ENCODE measurements around the gene PRSS48.
"Not testable (repeated sequence)": the region's sequence is repeated elsewhere in the genome, so short reads cannot be mapped to it uniquely, and the experiment has no call there.

PRSS48 gene

GRCh38 chr4:151248519-151248918, 28.4 kb upstream of the PRSS48 start:
- H3K9me3 ChIP-seq (replicated peaks; ENCODE audit: insufficient read depth, low read length) = no peaks in the 10 kb centered on the region
- H3K36me3 ChIP-seq (replicated peaks; ENCODE audit: insufficient read depth, low read length) = no peaks in the 10 kb centered on the region
- H3K27me3 ChIP-seq (replicated peaks; ENCODE audit: insufficient read depth, low read length) = no peaks in the 10 kb centered on the region
- DNase-seq = no peak
- no peak overlapping the region for H3K4me2 ChIP-seq (ENCODE audit: low read depth, low read length)
- no peak overlapping the region for H3K4me3 ChIP-seq (ENCODE audit: low read length)
- H3K79me2 ChIP-seq (ENCODE audit: low read length) = no peaks in the 10 kb centered on the region
- no peaks in the 10 kb centered on the region for H4K20me1 ChIP-seq (ENCODE audit: insufficient read depth, low read length)
- H3K27ac ChIP-seq (ENCODE audit: low read length) = no peak overlapping the region
- H3K9ac ChIP-seq (ENCODE audit: low read length) = no peak overlapping the region
- no peaks in the 10 kb centered on the region for H3K4me1 ChIP-seq (ENCODE audit: low read length)
- no peaks in the 10 kb centered on the region for H3K9me2 ChIP-seq (replicated peaks; ENCODE audit: insufficient read depth, low read length)
- H3F3A ChIP-seq (ENCODE audit: insufficient read depth, low read length) = no peaks in the 10 kb centered on the region
- TF ChIP-seq CTCF (IDR thresholded peaks at IDR 0.05; ENCODE audit: low read length) (no peak), EZH2phosphoT487 (IDR thresholded peaks at IDR 0.05; ENCODE audit: low read length) (no peak), EZH2 (optimal IDR thresholded peaks at IDR 0.05; ENCODE audit: low read depth, low read length) (no peak)
- H2AFZ ChIP-seq (ENCODE audit: low read length) = no peak overlapping the region

DNA sequence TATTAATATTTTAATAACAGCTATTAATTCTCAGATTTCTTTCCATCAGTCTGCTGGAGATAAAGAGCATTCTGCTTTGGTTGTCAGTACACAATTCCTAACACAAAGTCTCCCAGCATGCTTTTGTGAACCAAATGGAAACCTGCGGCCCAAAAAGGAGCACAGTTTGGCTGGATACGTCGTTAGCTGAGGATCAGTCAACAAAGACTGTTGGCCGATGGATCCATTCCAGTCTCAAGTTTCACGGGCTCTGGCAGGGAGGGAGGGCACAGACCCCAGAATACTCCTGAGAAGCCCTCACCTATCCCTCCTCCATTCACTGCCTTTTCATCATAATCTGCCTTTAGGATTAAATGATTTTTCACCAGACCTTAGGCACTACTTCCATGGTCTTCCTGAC, 26.3 kb upstream of the PRSS48 start:
- Histone ChIP-seq H3K27ac (ENCODE audit: low read length) (no peak overlapping the region), H3K36me3 (replicated peaks; ENCODE audit: insufficient read depth, low read length) (no peaks in the 10 kb centered on the region), H3K27me3 (replicated peaks; ENCODE audit: insufficient read depth, low read length) (no peaks in the 10 kb centered on the region), H3K9me2 (replicated peaks; ENCODE audit: insufficient read depth, low read length) (no peaks in the 10 kb centered on the region), H3K9me3 (replicated peaks; ENCODE audit: insufficient read depth, low read length) (no peaks in the 10 kb centered on the region), H3K9ac (ENCODE audit: low read length) (no peak overlapping the region), H2AFZ (ENCODE audit: low read length) (no peak overlapping the region), H3F3A (ENCODE audit: insufficient read depth, low read length) (no peaks in the 10 kb centered on the region), H4K20me1 (ENCODE audit: insufficient read depth, low read length) (no peaks in the 10 kb centered on the region), H3K4me3 (ENCODE audit: low read length) (no peak overlapping the region), H3K79me2 (ENCODE audit: low read length) (no peaks in the 10 kb centered on the region), H3K4me2 (ENCODE audit: low read depth, low read length) (no peak overlapping the region), H3K4me1 (ENCODE audit: low read length) (no peaks in the 10 kb centered on the region)
- TF ChIP-seq EZH2 (optimal IDR thresholded peaks at IDR 0.05; ENCODE audit: low read depth, low read length) (no peak), EZH2phosphoT487 (IDR thresholded peaks at IDR 0.05; ENCODE audit: low read length) (no peak), CTCF (IDR thresholded peaks at IDR 0.05; ENCODE audit: low read length) (no peak)
- DNase-seq = no peak

- Histone ChIP-seq H3F3A (ENCODE audit: insufficient read depth, low read length) (no peaks in the 10 kb centered on the region), H3K79me2 (ENCODE audit: low read length) (no peaks in the 10 kb centered on the region), H3K27me3 (replicated peaks; ENCODE audit: insufficient read depth, low read length) (no peaks in the 10 kb centered on the region), H3K4me3 (ENCODE audit: low read length) (no peak overlapping the region), H3K4me2 (ENCODE audit: low read depth, low read length) (no peak overlapping the region), H3K9ac (ENCODE audit: low read length) (no peak overlapping the region), H2AFZ (ENCODE audit: low read length) (no peak overlapping the region), H3K9me2 (replicated peaks; ENCODE audit: insufficient read depth, low read length) (no peaks in the 10 kb centered on the region), H3K27ac (ENCODE audit: low read length) (no peak overlapping the region), H3K9me3 (replicated peaks; ENCODE audit: insufficient read depth, low read length) (no peaks in the 10 kb centered on the region), H3K36me3 (replicated peaks; ENCODE audit: insufficient read depth, low read length) (no peaks in the 10 kb centered on the region), H4K20me1 (ENCODE audit: insufficient read depth, low read length) (no peaks in the 10 kb centered on the region), H3K4me1 (ENCODE audit: low read length) (no peaks in the 10 kb centered on the region)
- TF ChIP-seq EZH2 (optimal IDR thresholded peaks at IDR 0.05; ENCODE audit: low read depth, low read length) (no peak), EZH2phosphoT487 (IDR thresholded peaks at IDR 0.05; ENCODE audit: low read length) (no peak), CTCF (IDR thresholded peaks at IDR 0.05; ENCODE audit: low read length) (no peak)
- no peak for DNase-seq
Observed at GRCh38 chr4:151251603-151252304, 25.2 kb upstream of the PRSS48 start.

GRCh38 chr4:151255226-151255625, 21.7 kb upstream of the PRSS48 start:
- H3K4me3 ChIP-seq (ENCODE audit: low read length); H3K9ac ChIP-seq (ENCODE audit: low read length); H3K79me2 ChIP-seq (ENCODE audit: low read length); DNase-seq; H3K4me1 ChIP-seq (ENCODE audit: low read length); H2AFZ ChIP-seq (ENCODE audit: low read length); H3K27me3 ChIP-seq (replicated peaks; ENCODE audit: insufficient read depth, low read length); H3F3A ChIP-seq (ENCODE audit: insufficient read depth, low read length); H3K36me3 ChIP-seq (replicated peaks; ENCODE audit: insufficient read depth, low read length); H3K27ac ChIP-seq (ENCODE audit: low read length); H3K4me2 ChIP-seq (ENCODE audit: low read depth, low read length); H4K20me1 ChIP-seq (ENCODE audit: insufficient read depth, low read length); H3K9me3 ChIP-seq (replicated peaks; ENCODE audit: insufficient read depth, low read length); H3K9me2 ChIP-seq (replicated peaks; ENCODE audit: insufficient read depth, low read length): not testable (repeated sequence)

DNA sequence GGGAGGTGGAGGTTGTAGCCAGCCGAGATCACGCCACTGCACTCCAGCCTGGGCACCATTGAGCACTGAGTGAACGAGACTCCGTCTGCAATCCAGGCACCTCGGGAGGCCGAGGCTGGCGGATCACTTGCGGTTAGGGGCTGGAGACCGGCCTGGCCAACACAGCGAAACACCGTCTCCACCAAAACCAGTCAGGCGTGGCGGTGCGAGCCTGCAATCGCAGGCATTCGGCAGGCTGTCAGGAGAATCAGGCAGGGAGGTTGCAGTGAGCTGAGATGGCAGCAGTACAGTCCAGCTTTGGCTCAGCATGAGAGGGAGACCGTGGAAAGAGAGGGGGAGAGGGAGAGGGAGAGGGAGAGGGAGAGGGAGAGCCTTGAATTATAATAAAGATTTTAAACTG, 21.3 kb upstream of the PRSS48 start:
- not testable (repeated sequence) for H4K20me1 ChIP-seq (ENCODE audit: insufficient read depth, low read length); H3K9ac ChIP-seq (ENCODE audit: low read length); H3F3A ChIP-seq (ENCODE audit: insufficient read depth, low read length); H3K36me3 ChIP-seq (replicated peaks; ENCODE audit: insufficient read depth, low read length); H3K4me3 ChIP-seq (ENCODE audit: low read length); H3K27me3 ChIP-seq (replicated peaks; ENCODE audit: insufficient read depth, low read length); H3K79me2 ChIP-seq (ENCODE audit: low read length); DNase-seq; H3K27ac ChIP-seq (ENCODE audit: low read length); H3K4me1 ChIP-seq (ENCODE audit: low read length); H3K9me2 ChIP-seq (replicated peaks; ENCODE audit: insufficient read depth, low read length); H3K9me3 ChIP-seq (replicated peaks; ENCODE audit: insufficient read depth, low read length); H3K4me2 ChIP-seq (ENCODE audit: low read depth, low read length); H2AFZ ChIP-seq (ENCODE audit: low read length)

All from MM.1S (cell line).